SJCRH30 (cell line): ENCODE data around the gene P4HA3. TPM values are rescaled to one million over a fixed set of nuclear protein-coding genes. Genes with fewer than 3 reads are reported as not detected.

Experiments used
- DNase-seq, 2 experiments: peaks; one replicate each; pipeline ENCODE4 v3.0.0-alpha.2; 2015 to 2020
- H3K27ac ChIP-seq: fragments of 250-450 bp; sonication (Bioruptor Pico); 2 replicates; pipeline ENCODE4 v1.5.1; 2020; ENCODE audit warnings: mild to moderate bottlenecking, moderate library complexity
- H3K27me3 ChIP-seq: fragments of 250-450 bp; sonication (Bioruptor Pico); 2 replicates; pipeline ENCODE4 v1.5.1; 2020; ENCODE audit warnings: mild to moderate bottlenecking, moderate library complexity
- H3K36me3 ChIP-seq: fragments of 250-450 bp; sonication (Bioruptor Pico); 2 replicates; pipeline ENCODE4 v1.5.1; 2020; ENCODE audit warnings: mild to moderate bottlenecking, moderate library complexity
- H3K4me1 ChIP-seq: fragments of 250-450 bp; sonication (Bioruptor Pico); 2 replicates; pipeline ENCODE4 v1.5.1; 2020; ENCODE audit warnings: mild to moderate bottlenecking, moderate library complexity
- H3K4me3 ChIP-seq: fragments of 250-450 bp; sonication (Bioruptor Pico); 2 replicates; pipeline ENCODE4 v1.5.1; 2020; ENCODE audit warnings: mild to moderate bottlenecking, moderate library complexity
- H3K9me3 ChIP-seq: fragments of 250-450 bp; sonication (Bioruptor Pico); replicated peaks from 2 replicates; pipeline ENCODE4 v1.5.1; 2020; ENCODE audit warnings: mild to moderate bottlenecking, moderate library complexity
- total RNA-seq: library from RNA; depleted of rRNA; stranded (reverse); fragments of >200 nt; shearing (Covaris generic); gene quantifications from 2 replicates; pipeline ENCODE4 v1.2.3, GENCODE V29; 2014

P4HA3 gene
- total RNA-seq, 1 experiment from 2014 or later = not detected

DNA sequence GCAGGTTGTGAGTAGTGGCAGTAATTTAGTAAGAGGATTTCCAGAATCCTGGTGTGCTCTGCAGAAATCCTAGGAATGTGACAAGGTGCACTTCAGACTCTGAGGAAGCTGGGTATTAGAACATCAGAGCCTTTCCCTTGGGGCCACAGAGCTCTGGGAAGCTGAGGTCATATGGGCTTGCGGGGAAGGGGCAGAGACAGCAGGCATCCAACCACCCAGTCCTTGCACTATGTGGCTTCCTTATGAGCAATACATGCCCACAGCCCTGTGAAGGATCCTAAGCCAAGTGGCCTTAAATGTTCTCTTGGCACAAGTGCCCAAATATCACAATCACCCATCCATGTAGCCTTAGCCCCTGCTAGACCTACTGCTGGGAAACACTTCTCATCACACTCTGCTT is 46.2 kb downstream of the P4HA3 start:
- no peaks in the 10 kb centered on the region for H3K27me3 ChIP-seq
- H3K4me3 ChIP-seq = no peak overlapping the region
- H3K9me3 ChIP-seq = no peaks in the 10 kb centered on the region
- no peak for DNase-seq
- H3K4me1 ChIP-seq = peaks cover 11% of the 10 kb centered on the region
- H3K27ac ChIP-seq = no peak overlapping the region
- no peaks in the 10 kb centered on the region for H3K36me3 ChIP-seq

- H3K9me3 ChIP-seq = no peaks in the 10 kb centered on the region
- no peaks in the 10 kb centered on the region for H3K27me3 ChIP-seq
- H3K36me3 ChIP-seq = no peaks in the 10 kb centered on the region
- no peak overlapping the region for H3K4me3 ChIP-seq
- H3K4me1 ChIP-seq = no peaks in the 10 kb centered on the region
- no peak for DNase-seq
- no peak overlapping the region for H3K27ac ChIP-seq
These were observed 48.7 kb downstream of the P4HA3 start for GRCh38 chr11:74262725-74263124.

DNA sequence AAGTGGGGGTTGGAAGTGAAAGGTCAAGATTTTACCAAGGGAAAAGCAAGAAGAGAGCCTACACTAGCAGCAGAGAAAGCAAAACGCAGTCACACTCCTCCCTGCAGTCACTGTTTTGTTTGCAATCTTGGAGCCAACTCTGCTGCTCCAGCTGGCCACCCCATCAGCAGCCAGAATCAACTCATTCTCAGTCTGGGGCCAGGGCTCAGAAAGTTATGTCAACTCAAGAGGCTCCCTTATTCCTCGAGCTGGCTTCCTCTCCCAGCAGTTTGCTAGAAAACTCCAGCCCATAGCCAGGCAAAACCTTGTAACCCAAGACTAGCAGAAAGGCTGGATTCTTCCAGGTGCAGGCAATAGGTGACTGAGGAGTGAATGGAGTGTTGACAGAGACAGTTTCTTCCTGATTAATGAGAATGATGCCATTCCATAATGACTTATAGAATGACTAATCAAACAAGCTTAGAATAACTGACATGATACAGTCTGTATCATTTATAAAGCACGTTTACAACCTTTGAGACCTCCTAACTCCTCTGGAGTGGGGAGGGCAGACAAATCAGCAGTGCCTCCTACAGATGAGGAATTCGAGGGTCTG is 53.4 kb downstream of the P4HA3 start:
- no peak for DNase-seq

GRCh38 chr11:74256378-74257133 is 54.9 kb downstream of the P4HA3 start:
- no peak overlapping the region for H3K27ac ChIP-seq
- no peaks in the 10 kb centered on the region for H3K9me3 ChIP-seq
- H3K4me1 ChIP-seq = no peaks in the 10 kb centered on the region
- H3K27me3 ChIP-seq = no peaks in the 10 kb centered on the region
- no peak overlapping the region for H3K4me3 ChIP-seq
- DNase-seq = no peak
- peaks cover 10% of the 10 kb centered on the region; the same call in 1 of the 2 replicates for H3K36me3 ChIP-seq

More for the DNA sequence above, 53.4 kb downstream of the P4HA3 start:
- Histone ChIP-seq H3K9me3 (no peaks in the 10 kb centered on the region), H3K27me3 (no peaks in the 10 kb centered on the region), H3K36me3 (peaks cover 5% of the 10 kb centered on the region; the same call in 1 of the 2 replicates), H3K4me3 (no peak overlapping the region), H3K4me1 (no peaks in the 10 kb centered on the region), H3K27ac (no peak overlapping the region)

DNA sequence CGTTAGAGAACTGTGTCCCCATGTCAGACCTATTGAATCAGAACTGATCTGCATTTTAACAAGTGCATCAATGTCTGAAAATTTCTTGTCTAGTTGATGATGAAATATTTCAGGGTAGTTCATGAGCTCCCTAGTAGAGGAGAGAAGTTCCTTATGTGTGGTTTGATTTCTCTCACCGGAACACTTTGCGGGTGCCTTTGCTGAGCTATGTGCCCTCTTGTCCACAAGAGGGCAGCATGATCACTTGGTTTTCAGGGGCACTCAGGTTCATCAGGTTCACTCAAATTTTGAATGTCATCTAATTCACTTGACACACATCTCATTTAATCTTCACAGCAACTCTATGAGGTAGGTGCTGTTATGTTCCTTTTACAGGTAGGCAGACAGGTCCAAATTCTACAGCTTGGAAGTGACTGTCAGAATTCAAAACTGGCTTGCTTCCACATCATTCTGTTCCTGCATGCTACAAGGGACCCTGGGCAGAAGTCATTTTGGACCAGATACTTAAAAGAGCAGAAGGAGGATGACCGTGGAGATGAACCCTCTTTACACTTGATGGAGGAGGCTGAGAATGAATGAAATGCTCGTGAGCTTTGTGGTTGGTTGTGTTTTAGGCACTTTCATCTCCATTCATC is 55.6 kb downstream of the P4HA3 start:
- peak; percentile 25 to 76 for DNase-seq
- no peaks in the 10 kb centered on the region for H3K4me1 ChIP-seq
- H3K4me3 ChIP-seq = no peak overlapping the region
- peaks cover 11% of the 10 kb centered on the region; the same call in 1 of the 2 replicates for H3K36me3 ChIP-seq
- no peaks in the 10 kb centered on the region for H3K27me3 ChIP-seq
- H3K9me3 ChIP-seq = no peaks in the 10 kb centered on the region
- H3K27ac ChIP-seq = no peak overlapping the region

GRCh38 chr11:74253361-74253760 is 58.1 kb downstream of the P4HA3 start:
- Histone ChIP-seq H3K9me3 (no peaks in the 10 kb centered on the region), H3K4me1 (no peaks in the 10 kb centered on the region), H3K4me3 (no peak overlapping the region), H3K27me3 (no peaks in the 10 kb centered on the region), H3K27ac (no peak overlapping the region), H3K36me3 (peaks cover 27% of the 10 kb centered on the region)
- DNase-seq = no peak

DNA sequence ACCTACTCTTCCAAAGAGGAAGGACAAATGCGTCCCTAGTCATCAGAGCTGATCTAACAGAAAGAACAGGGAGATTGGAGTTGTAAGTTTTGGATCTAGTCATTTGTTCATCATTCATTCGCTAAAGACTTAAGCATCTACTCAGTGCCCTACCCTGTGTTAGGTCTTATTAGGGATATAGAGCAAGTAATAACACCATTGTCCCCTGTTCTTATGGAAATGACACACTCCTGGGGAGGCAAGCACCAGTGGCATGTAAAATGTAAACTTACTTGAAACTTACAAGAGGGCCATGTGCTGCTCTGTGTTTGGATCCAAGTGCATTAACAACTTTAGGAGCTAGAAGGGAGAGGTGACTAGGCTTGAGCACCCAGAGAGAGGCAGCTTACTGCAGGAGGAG is 61.9 kb downstream of the P4HA3 start:
- no peak for DNase-seq
- Histone ChIP-seq H3K27ac (no peak overlapping the region), H3K36me3 (peaks cover 53% of the 10 kb centered on the region)

DNA sequence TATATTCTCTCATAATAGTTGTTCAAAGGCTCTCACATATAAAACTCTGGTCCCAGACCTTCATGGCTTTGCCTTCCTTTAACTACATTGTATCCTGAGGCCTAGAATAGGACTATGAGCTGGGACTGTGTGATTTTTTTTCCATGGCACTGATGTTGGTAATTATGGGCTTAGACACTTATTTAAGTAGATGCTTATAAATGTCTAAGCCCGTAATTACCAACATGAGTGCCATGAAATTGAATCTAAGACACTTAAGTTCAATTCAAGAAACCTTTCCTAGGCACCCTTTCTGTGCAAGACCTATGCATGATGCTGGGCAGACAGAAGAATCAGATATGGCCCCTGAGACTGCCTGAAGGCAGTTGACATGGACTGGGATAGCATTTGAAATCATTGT is 63.0 kb downstream of the P4HA3 start:
- Histone ChIP-seq H3K36me3 (peaks cover 54% of the 10 kb centered on the region), H3K27ac (no peak overlapping the region), H3K27me3 (no peaks in the 10 kb centered on the region), H3K4me3 (no peak overlapping the region), H3K4me1 (no peaks in the 10 kb centered on the region), H3K9me3 (no peaks in the 10 kb centered on the region)
- no peak for DNase-seq

More for the DNA sequence above, 61.9 kb downstream of the P4HA3 start:
- H3K27me3 ChIP-seq = no peaks in the 10 kb centered on the region
- H3K9me3 ChIP-seq = no peaks in the 10 kb centered on the region
- no peaks in the 10 kb centered on the region for H3K4me1 ChIP-seq
- H3K4me3 ChIP-seq = no peak overlapping the region

DNA sequence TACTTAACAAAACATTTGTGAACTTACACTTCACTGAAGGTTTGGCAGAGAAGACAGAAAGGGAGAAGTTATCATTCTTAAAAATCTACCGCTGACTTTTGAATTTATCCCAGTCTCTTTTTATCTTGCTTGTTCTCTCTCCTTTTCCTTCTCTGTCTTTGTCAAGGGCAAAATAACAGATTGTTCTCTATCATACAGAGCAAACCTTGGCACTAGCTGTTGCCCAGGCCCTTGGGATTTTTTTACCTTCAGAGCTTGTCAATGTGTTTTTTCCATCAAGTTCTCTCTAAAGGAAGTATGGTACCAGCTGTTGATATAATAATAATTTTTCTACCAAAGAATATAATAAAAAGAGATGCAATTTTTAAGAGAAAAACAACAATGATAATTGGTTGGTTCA is 73.2 kb downstream of the P4HA3 start:
- no peaks in the 10 kb centered on the region for H3K9me3 ChIP-seq
- no peak overlapping the region for H3K27ac ChIP-seq
- H3K4me3 ChIP-seq = no peak overlapping the region
- no peak for DNase-seq
- no peaks in the 10 kb centered on the region for H3K27me3 ChIP-seq
- H3K4me1 ChIP-seq = no peaks in the 10 kb centered on the region
- peaks cover 52% of the 10 kb centered on the region for H3K36me3 ChIP-seq

DNA sequence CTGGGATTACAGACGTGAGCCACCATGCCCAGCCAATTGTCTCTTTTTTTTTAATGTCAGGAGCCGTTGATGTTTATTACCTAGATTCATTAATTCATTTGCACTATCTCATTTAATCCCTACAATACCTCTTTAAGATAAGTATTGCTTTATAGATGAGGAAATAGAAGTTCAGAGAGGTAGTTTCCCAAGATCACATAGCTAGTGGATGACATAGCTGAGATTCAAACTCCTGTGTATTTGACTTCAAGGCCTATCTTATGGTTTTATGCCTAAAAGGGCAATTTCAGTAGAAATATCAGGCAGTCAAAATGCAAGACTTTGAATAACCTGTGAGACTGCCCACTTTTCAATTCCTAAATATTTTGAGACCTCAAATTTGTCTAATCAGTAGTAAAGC is 73.9 kb downstream of the P4HA3 start:
- no peaks in the 10 kb centered on the region for H3K9me3 ChIP-seq
- H3K27me3 ChIP-seq = no peaks in the 10 kb centered on the region
- H3K27ac ChIP-seq = no peak overlapping the region
- no peak overlapping the region for H3K4me3 ChIP-seq
- peaks cover 48% of the 10 kb centered on the region for H3K36me3 ChIP-seq
- H3K4me1 ChIP-seq = no peaks in the 10 kb centered on the region
- DNase-seq = no peak

GRCh38 chr11:74235121-74235520 is 76.3 kb downstream of the P4HA3 start:
- Histone ChIP-seq H3K4me3 (no peak overlapping the region), H3K27ac (no peak overlapping the region), H3K4me1 (no peaks in the 10 kb centered on the region), H3K9me3 (no peaks in the 10 kb centered on the region), H3K36me3 (peaks cover 45% of the 10 kb centered on the region), H3K27me3 (no peaks in the 10 kb centered on the region)
- DNase-seq = no peak

DNA sequence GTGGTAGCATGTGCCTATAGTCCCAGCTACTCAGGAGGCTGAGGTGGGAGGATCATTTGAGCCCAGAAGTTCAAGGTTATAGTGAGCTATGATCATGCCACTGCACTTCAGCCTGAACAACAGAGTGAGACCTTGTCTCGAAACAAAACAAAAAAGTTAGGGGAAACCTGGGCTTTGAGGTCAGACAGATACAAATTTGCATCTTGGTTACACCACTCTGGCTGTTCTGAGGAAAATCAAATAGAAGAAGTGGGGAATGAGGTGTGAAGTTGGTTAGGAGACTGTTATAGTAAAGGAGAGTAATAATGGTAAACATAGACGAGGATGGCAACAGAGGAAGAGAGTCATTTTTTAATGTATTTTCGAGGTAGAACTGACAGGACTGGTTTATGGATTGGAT is 77.8 kb downstream of the P4HA3 start:
- no peak for DNase-seq
- Histone ChIP-seq H3K4me1 (no peaks in the 10 kb centered on the region), H3K27ac (no peak overlapping the region), H3K9me3 (no peaks in the 10 kb centered on the region), H3K36me3 (peaks cover 43% of the 10 kb centered on the region), H3K4me3 (no peak overlapping the region), H3K27me3 (no peaks in the 10 kb centered on the region)

DNA sequence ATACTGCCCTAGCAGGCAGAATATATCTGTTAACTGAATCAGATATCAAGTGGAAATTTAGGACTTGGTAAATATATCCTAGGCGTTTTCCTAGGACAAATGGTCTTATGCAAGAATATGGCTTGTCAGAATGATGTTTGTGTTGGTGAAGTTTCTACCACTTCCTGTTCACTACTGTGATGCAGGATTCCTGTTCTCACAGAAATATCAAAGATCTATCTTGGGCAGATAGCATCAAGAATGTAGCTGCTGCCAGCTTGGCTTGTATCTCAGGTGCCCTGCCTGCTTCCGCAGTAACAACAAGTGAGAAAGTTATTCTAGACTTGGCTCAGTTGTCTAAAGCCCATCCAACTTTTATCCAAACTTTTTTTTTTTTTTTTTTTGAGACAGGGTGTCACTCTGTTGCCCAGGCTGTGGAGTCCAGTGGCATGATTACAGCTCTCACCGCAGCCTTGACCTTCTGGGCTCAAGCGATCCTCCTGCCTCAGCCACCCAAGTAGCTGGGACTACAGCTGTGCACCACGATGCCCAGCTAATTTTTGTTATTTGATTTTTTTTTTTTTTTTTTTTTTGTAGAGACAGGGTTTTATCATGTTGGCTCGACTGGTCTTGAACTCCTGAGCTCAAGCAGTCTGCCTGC is 79.0 kb downstream of the P4HA3 start:
- Histone ChIP-seq H3K27ac (no peak overlapping the region), H3K4me3 (no peak overlapping the region), H3K36me3 (peaks cover 34% of the 10 kb centered on the region), H3K27me3 (no peaks in the 10 kb centered on the region), H3K4me1 (no peaks in the 10 kb centered on the region), H3K9me3 (no peaks in the 10 kb centered on the region)
- no peak for DNase-seq

- no peak for DNase-seq
- no peak overlapping the region for H3K4me3 ChIP-seq
- H3K4me1 ChIP-seq = no peaks in the 10 kb centered on the region
- no peaks in the 10 kb centered on the region for H3K27me3 ChIP-seq
- H3K36me3 ChIP-seq = peaks cover 38% of the 10 kb centered on the region
- H3K27ac ChIP-seq = no peak overlapping the region
- no peaks in the 10 kb centered on the region for H3K9me3 ChIP-seq
These were observed 84.5 kb downstream of the P4HA3 start for GRCh38 chr11:74226907-74227306.

DNA sequence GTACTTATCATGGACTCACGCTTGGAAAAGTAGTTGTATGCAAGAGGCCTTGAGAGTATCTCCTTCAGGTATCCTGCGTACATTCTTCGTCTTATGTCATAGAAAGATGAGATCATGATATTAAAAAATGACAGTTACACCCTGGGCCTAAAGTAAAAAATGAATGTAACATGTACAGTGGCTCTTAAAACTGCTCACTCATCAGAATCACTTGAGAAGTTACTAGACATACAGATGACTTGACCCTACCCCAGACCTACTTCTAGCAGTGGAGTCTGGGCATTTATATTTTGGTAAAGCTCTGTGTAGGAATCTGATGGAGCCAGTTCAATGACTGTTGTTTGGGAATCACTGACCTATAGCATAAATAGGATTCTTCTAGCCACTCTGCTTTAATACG is 85.9 kb downstream of the P4HA3 start:
- Histone ChIP-seq H3K36me3 (peaks cover 31% of the 10 kb centered on the region), H3K9me3 (no peaks in the 10 kb centered on the region), H3K4me1 (no peaks in the 10 kb centered on the region), H3K27me3 (no peaks in the 10 kb centered on the region), H3K4me3 (no peak overlapping the region), H3K27ac (no peak overlapping the region)
- no peak for DNase-seq
